ENCODE measurements around the gene LOXL3. TPM values are rescaled to one million over a fixed set of nuclear protein-coding genes. Genes with fewer than 3 reads are reported as not detected.

LOXL3 gene
- total RNA-seq, 1 experiment from 2014 or later: 10.4 TPM

- H3K36me3 ChIP-seq: peaks cover 31% of the 10 kb centered on the region
- H3K9me3 ChIP-seq (replicated peaks): no peaks in the 10 kb centered on the region
- peaks cover 2% of the 10 kb centered on the region; the same call in 1 of the 2 replicates for H3K27me3 ChIP-seq (replicated peaks)
- H3K4me3 ChIP-seq: no peak overlapping the region
- peaks cover 37% of the 10 kb centered on the region for H3K4me1 ChIP-seq (replicated peaks)
- DNase-seq (ENCODE audit: low read depth in 1 of 2, low spot score in 2 of 2): no peak
- no peak overlapping the region for H3K27ac ChIP-seq
These were observed 48.1 kb downstream of the LOXL3 start for GRCh38 chr2:74505448-74506246.

DNA sequence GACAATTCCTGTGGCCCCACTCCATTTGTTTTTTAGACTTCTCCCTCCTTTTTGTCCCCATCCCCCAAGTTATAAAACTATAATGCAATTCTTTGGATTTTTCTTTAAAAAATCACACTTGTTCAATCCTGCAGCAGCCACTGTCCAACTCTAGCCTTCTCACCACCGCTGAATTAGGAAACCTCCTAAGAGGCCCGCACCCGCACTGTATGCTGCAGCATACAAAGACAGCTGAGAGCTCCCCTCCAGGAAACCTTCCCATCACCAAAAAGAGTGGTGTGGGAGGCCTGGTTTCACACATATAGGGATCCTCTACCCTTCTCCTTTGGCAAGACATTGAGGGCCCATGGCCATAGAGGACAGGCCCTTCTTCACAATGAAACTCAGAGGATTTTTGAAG, 49.2 kb downstream of the LOXL3 start:
- no peak overlapping the region for H3K4me3 ChIP-seq
- peaks cover 31% of the 10 kb centered on the region for H3K36me3 ChIP-seq
- no peaks in the 10 kb centered on the region for H3K9me3 ChIP-seq (replicated peaks)
- H3K27me3 ChIP-seq (replicated peaks): peaks cover 13% of the 10 kb centered on the region
- H3K27ac ChIP-seq: no peak overlapping the region
- DNase-seq (ENCODE audit: low read depth in 1 of 2, low spot score in 2 of 2): no peak
- H3K4me1 ChIP-seq (replicated peaks): peaks cover 38% of the 10 kb centered on the region

- Histone ChIP-seq H3K27me3 (replicated peaks) (peaks cover 21% of the 10 kb centered on the region), H3K27ac (peak overlapping the region; percentile 19; the same call in 1 of the 2 replicates), H3K4me1 (replicated peaks) (peaks cover 46% of the 10 kb centered on the region)
These were observed 50.0 kb downstream of the LOXL3 start for GRCh38 chr2:74503506-74504475.

DNA sequence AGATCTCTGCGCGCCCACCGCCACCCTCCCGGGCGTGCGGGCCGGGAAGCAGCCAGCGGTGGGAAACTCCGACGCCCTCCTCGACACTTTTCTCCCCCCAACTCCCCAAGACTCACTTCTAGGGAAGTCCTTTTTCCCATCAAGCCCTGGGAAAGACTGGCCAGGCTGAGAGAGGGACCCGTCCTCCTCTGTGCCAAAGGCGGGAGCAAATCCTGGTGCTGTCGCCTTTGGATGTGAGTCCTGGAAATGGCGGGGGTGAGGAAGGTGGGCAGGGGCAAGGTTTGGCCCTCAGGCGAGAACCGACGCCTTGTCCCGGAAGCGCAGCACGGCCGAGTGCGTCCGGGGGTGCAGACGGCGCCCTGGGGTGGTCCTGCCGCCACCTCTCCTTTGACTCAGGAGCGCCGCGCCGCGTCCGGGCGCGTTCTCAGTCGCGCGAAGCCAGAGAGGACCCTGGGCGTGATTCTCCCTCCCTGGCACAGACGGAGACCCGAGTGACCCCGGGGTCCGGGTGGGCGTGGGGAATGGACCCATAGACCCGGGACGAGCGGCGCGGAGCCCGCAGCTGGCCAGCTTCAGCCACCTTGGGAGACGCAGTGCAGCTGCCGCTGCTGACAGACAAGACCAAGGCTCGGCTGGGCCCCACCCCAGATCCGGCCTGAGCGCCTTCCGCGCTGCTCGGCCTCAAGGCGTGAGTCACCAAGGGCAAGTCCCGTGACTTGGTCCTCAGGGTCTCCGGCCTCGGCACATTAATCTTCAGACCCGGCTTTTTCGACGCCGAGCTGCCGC, 50.8 kb downstream of the LOXL3 start:
- H3K27ac ChIP-seq: peak overlapping the region; percentile 19; the same call in 1 of the 2 replicates
- H3K36me3 ChIP-seq: peaks cover 31% of the 10 kb centered on the region
- peak; percentile 53 to 79 for DNase-seq (ENCODE audit: low read depth in 1 of 2, low spot score in 2 of 2)
- no peaks in the 10 kb centered on the region for H3K9me3 ChIP-seq (replicated peaks)
- peak overlapping the region; percentile 39 for H3K4me3 ChIP-seq
- peaks cover 29% of the 10 kb centered on the region for H3K27me3 ChIP-seq (replicated peaks)
- peaks cover 49% of the 10 kb centered on the region for H3K4me1 ChIP-seq (replicated peaks)

More at GRCh38 chr2:74503506-74504475, 50.0 kb downstream of the LOXL3 start:
- Histone ChIP-seq H3K4me3 (peak overlapping the region; percentile 39), H3K36me3 (peaks cover 31% of the 10 kb centered on the region), H3K9me3 (replicated peaks) (no peaks in the 10 kb centered on the region)
- no peak for DNase-seq (ENCODE audit: low read depth in 1 of 2, low spot score in 2 of 2)

DNA sequence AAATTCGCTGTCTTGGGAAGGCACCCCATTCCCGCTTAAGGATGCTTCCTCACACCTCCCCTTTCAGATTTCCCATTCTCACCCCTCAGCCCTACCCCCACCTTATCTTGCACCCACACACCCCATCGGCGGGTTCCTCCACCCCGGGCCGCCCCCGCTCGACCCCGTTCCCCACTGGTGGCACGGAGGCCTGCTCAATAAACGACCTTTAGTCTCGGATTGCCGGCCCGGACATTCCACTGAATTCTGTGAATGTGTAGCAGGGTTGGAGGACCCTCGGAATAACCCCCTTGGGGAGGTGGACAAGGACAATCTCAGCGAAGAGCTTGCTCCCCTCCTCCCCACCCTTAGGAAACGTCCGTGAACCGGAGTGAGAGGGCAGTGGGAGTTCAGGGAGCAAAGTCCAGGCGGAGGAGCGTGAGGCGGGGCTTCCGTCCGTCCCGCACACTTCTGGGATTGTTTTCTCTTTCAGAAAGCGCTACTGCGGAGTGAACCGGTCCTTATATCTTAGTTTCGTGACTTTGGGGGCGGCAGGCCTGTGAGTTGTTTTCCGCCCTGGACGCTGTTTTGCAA, 51.5 kb downstream of the LOXL3 start:
- H3K27me3 ChIP-seq (replicated peaks): peaks cover 36% of the 10 kb centered on the region
- H3K9me3 ChIP-seq (replicated peaks): no peaks in the 10 kb centered on the region
- peaks cover 49% of the 10 kb centered on the region for H3K4me1 ChIP-seq (replicated peaks)
- peaks cover 28% of the 10 kb centered on the region for H3K36me3 ChIP-seq
- H3K27ac ChIP-seq: no peak overlapping the region
- DNase-seq (ENCODE audit: low read depth in 1 of 2, low spot score in 2 of 2): no peak
- peak overlapping the region; percentile 39 for H3K4me3 ChIP-seq

GRCh38 chr2:74501335-74502071, 52.2 kb downstream of the LOXL3 start:
- Histone ChIP-seq H3K9me3 (replicated peaks) (no peaks in the 10 kb centered on the region), H3K4me3 (no peak overlapping the region), H3K27me3 (replicated peaks) (peaks cover 36% of the 10 kb centered on the region), H3K36me3 (peaks cover 21% of the 10 kb centered on the region), H3K27ac (no peak overlapping the region), H3K4me1 (replicated peaks) (peaks cover 43% of the 10 kb centered on the region)
- DNase-seq (ENCODE audit: low read depth in 1 of 2, low spot score in 2 of 2): no peak

DNA sequence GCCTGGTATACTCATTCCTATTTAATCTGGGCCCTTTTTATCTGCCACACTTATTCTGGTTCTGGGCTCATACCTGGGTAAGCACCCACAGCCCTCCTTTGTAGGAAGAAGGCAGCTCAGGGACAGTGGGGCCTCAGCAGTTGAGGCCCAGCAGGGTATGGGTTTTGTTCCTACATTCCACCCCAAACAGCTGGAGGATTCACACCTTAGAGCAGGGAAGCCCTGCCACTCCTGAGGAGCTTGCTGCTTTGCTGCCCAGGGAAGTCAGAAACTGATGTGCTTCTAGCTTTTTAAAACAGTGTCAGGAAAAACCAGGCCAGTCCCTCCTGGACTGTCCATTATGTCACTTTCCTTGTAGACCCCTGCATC, 53.2 kb downstream of the LOXL3 start:
- Histone ChIP-seq H3K27ac (no peak overlapping the region), H3K4me3 (no peak overlapping the region), H3K4me1 (replicated peaks) (peaks cover 35% of the 10 kb centered on the region), H3K27me3 (replicated peaks) (peaks cover 36% of the 10 kb centered on the region), H3K36me3 (peaks cover 11% of the 10 kb centered on the region), H3K9me3 (replicated peaks) (no peaks in the 10 kb centered on the region)
- no peak for DNase-seq (ENCODE audit: low read depth in 1 of 2, low spot score in 2 of 2)

DNA sequence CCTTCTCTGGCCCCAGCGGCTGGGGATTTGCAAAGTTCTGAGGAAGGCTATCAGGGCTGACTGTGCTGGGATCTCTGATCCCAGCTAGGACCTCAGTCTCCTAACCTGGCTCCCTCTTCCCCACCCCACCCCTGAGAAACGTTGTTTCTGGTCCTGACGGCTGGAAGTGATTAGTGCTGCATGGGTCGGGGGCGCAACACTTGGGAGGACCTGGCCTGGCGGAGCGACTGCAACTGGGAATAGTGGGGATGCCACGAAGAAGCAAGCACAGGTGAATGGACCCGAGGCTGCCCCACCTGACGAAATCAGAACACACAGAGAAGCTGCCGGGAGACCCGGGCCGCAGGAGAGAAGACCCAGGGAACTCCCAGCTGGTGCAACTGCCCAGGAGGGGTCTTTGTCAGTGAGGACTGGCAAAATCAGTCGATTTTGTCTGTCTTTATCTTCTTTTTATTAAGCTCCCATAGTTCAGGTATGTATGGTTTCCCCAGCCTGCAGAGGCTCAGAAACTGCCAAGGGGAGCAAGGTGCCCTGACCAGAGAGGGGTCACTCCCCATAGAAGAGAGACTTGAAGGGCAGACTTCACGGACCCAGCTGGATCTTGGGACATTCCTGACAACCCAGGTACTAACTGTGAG, 53.7 kb downstream of the LOXL3 start:
- H3K27me3 ChIP-seq (replicated peaks): peaks cover 36% of the 10 kb centered on the region
- DNase-seq (ENCODE audit: low read depth in 1 of 2, low spot score in 2 of 2): no peak
- peaks cover 35% of the 10 kb centered on the region for H3K4me1 ChIP-seq (replicated peaks)
- H3K36me3 ChIP-seq: peaks cover 6% of the 10 kb centered on the region
- H3K9me3 ChIP-seq (replicated peaks): no peaks in the 10 kb centered on the region
- H3K27ac ChIP-seq: no peak overlapping the region
- H3K4me3 ChIP-seq: no peak overlapping the region

DNA sequence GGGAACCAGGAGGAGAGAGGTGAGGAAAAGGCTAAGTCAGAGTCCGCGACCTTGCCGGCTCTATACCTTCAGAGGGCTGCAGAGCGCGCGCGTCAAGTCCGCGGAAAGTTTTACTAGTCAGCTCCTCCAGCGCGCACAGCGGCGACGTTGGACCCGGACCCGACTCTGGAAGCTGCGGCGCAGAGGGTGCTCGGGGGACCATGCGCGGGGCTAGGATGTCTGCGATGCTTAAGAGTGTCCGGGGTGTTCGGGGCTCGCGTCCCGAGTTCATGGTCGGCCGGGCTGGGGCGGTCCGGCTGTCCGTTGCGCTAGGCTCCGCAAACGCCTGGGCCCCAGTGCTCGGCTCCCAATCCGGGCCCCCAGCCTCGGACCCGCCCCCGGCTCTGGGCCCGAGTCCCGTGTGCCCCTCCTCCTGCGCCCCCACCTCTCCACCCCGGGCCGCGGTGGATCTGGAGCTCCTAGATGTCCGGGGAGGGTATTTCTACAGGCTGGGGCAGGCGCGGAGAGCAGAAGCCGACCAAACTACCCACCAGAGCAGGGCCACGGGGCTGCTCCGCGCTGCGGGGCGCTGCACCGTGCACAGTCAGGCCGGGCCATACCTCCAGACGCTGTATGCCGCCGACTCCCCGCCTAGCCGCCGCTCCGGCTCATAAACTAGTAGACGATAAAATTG, 54.3 kb downstream of the LOXL3 start, which contains the start of gene LBX2:
Gene LBX2, minus strand, starts transcription at position 337 of the 673 bp plus-strand sequence. Its CDS starts 66 bp downstream, at position 271.
- Histone ChIP-seq H3K27ac (no peak within 1 kb of the TSS), H3K4me3 (no peak within 1 kb of the TSS; the same call in 1 of the 2 replicates), H3K36me3 (peaks cover 7% of the 10 kb centered on the region), H3K4me1 (replicated peaks) (peaks cover 35% of the 10 kb centered on the region), H3K27me3 (replicated peaks) (peaks cover 36% of the 10 kb centered on the region), H3K9me3 (replicated peaks) (no peaks in the 10 kb centered on the region)
- DNase-seq (ENCODE audit: low read depth in 1 of 2, low spot score in 2 of 2): no peak

- no peak overlapping the region; the same call in 1 of the 2 replicates for H3K4me3 ChIP-seq
- peaks cover 36% of the 10 kb centered on the region for H3K27me3 ChIP-seq (replicated peaks)
- H3K4me1 ChIP-seq (replicated peaks): peaks cover 33% of the 10 kb centered on the region
- no peaks in the 10 kb centered on the region for H3K9me3 ChIP-seq (replicated peaks)
- peaks cover 8% of the 10 kb centered on the region for H3K36me3 ChIP-seq
- H3K27ac ChIP-seq: no peak overlapping the region
- peak in 1 of 2 experiments; percentile 29 for DNase-seq (ENCODE audit: low read depth in 1 of 2, low spot score in 2 of 2)
These were observed 55.1 kb downstream of the LOXL3 start for GRCh38 chr2:74498500-74499266.

Data from SJSA1 (cell line).